HCT116 (cell line): ENCODE measurements around the gene ACOT7. TPM values are rescaled to one million over a fixed set of nuclear protein-coding genes. Genes with fewer than 3 reads are reported as not detected.
A peak's percentile ranks its signal among the peaks of the same experiment; 100 is the strongest.

Experiments used
- ATAC-seq: fragments of 200-7000 bp; cut with Tn5 transposase; 2 replicates; pipeline ENCODE4 v1.9.1; 2020; ENCODE audit warnings: mild to moderate bottlenecking, moderate library complexity
- BruUV-seq: library from RNA; stranded (reverse); fragments of 400-500 nt; replicated peaks from 2 replicates; lab custom pipeline; 2021; lab: Mats Ljungman, UMichigan
- CTCF ChIA-PET: fragments of 300-600 bp; sonication (Branson Sonifier 250); formaldehyde crosslinking; loops from one replicate; lab custom pipeline; 2021; ENCODE audit warnings: antibody characterized with exemption; lab: Charles Lee
- POLR2A ChIA-PET: fragments of 300-600, 350-600 bp; sonication (Branson Sonifier 250); formaldehyde crosslinking; loops from one replicate; lab custom pipeline; 2021; ENCODE audit warnings: antibody characterized with exemption; lab: Charles Lee
- RAD21 ChIA-PET, 2 experiments: fragments of 300-600 bp; sonication (Branson Sonifier 250); formaldehyde crosslinking; loops; one replicate each; lab custom pipeline; 2023; ENCODE audit warnings: low total read pairs in 2 of 2; ENCODE audit not compliant: uncharacterized antibody in 2 of 2, unreplicated experiment in 2 of 2, low non-redundant PET in 1 of 2; lab: Charles Lee
- DNase-seq: peaks from one replicate; pipeline ENCODE4 v3.0.0-alpha.2; 2010; ENCODE audit warnings: low read depth, low spot score
- H2AFZ ChIP-seq: fragments of 200-600 bp; shearing (Covaris generic), sonication (generic); 2 replicates; pipeline ENCODE4 v1.6.1; 2017; ENCODE audit warnings: low read depth, mixed run types, mixed read lengths, antibody characterized with exemption, low read length; ENCODE audit not compliant: poor library complexity, severe bottlenecking
- H3K27ac ChIP-seq: 2 replicates; pipeline ENCODE4 v1.5.1; 2012; ENCODE audit warnings: low read depth, low read length
- H3K27me3 ChIP-seq: fragments of 200-600 bp; sonication (generic); 2 replicates; pipeline ENCODE4 v1.6.1; 2016; ENCODE audit warnings: mixed run types, low read length, mixed read lengths; ENCODE audit not compliant: insufficient read depth
- H3K36me3 ChIP-seq, 2 experiments: fragments of 200-500 bp in 1 of 2; fragments of 200-600 bp in 1 of 2; sonication (Bioruptor generic) in 1 of 2; sonication (generic) in 1 of 2; 2 replicates each; pipeline versions ENCODE4 v1.5.1 to v1.6.1; 2014 to 2016; ENCODE audit warnings: low read length in 2 of 2, inconsistent platforms in 1 of 2, mixed read lengths in 1 of 2, mixed run types in 1 of 2; ENCODE audit not compliant: insufficient read depth in 2 of 2, control insufficient read depth in 1 of 2
- H3K4me1 ChIP-seq, 2 experiments: fragments of 200-600 bp in 1 of 2; sonication (generic) in 1 of 2; 2 replicates each; pipeline versions ENCODE4 v1.5.1 to v1.6.1; 2012 to 2017; ENCODE audit warnings: low read length in 2 of 2, inconsistent platforms in 1 of 2, mild to moderate bottlenecking in 1 of 2, mixed read lengths in 1 of 2, mixed run types in 1 of 2, moderate library complexity in 1 of 2; ENCODE audit not compliant: insufficient read depth in 2 of 2, control insufficient read depth in 1 of 2
- H3K4me2 ChIP-seq: fragments of 200-600 bp; sonication (generic); 2 replicates; pipeline ENCODE4 v1.6.1; 2017; ENCODE audit warnings: mixed run types, low read length, mixed read lengths
- H3K4me3 ChIP-seq, 2 experiments: fragments of 200-600 bp in 1 of 2; sonication (generic) in 1 of 2; replicated peaks in 1 of 2; 2 replicates each; pipeline ENCODE4 v1.5.1; 2011 to 2016; ENCODE audit warnings: low read length in 2 of 2, control low read depth in 1 of 2, low read depth in 1 of 2, mild to moderate bottlenecking in 1 of 2, mixed read lengths in 1 of 2, mixed run types in 1 of 2
- H3K79me2 ChIP-seq: fragments of 200-600 bp; sonication (generic); 2 replicates; pipeline ENCODE4 v1.6.1; 2017; ENCODE audit warnings: mild to moderate bottlenecking, mixed run types, low read length, moderate library complexity, mixed read lengths; ENCODE audit not compliant: insufficient read depth
- H3K9ac ChIP-seq: fragments of 200-600 bp; sonication (generic); 2 replicates; pipeline ENCODE4 v1.6.1; 2016; ENCODE audit warnings: low read length, mixed read lengths
- H3K9me2 ChIP-seq: fragments of 200-600 bp; sonication (generic), shearing (Covaris generic); 2 replicates; pipeline ENCODE4 v1.6.1; 2017; ENCODE audit warnings: mixed run types, mild to moderate bottlenecking, moderate library complexity; ENCODE audit not compliant: insufficient read depth
- H3K9me3 ChIP-seq, 2 experiments: fragments of 200-500 bp in 1 of 2; fragments of 200-600 bp in 1 of 2; sonication (Bioruptor generic) in 1 of 2; sonication (generic) in 1 of 2; 2 replicates each; pipeline ENCODE4 v1.6.1; 2014 to 2017; ENCODE audit warnings: low read length in 2 of 2, mixed read lengths in 2 of 2, inconsistent platforms in 1 of 2, low read depth in 1 of 2, mild to moderate bottlenecking in 1 of 2, mixed run types in 1 of 2, moderate library complexity in 1 of 2; ENCODE audit not compliant: control insufficient read depth in 1 of 2, insufficient read depth in 1 of 2
- H4K20me1 ChIP-seq: fragments of 200-600 bp; sonication (generic), shearing (Covaris generic); 2 replicates; pipeline ENCODE4 v1.6.1; 2017; ENCODE audit warnings: mixed run types, mild to moderate bottlenecking, moderate library complexity; ENCODE audit not compliant: insufficient read depth
- ELF1 ChIP-seq: IDR thresholded peaks from 2 replicates; pipeline ENCODE4 v1.6.1; 2012; ENCODE audit warnings: low read depth, borderline replicate concordance
- FOSL1 ChIP-seq: IDR thresholded peaks from 2 replicates; pipeline ENCODE4 v1.6.1; 2012; ENCODE audit warnings: low read depth
- YY1 ChIP-seq: IDR thresholded peaks from 2 replicates; pipeline ENCODE4 v1.6.1; 2011; ENCODE audit warnings: low read length, low read depth, moderate library complexity, mild to moderate bottlenecking; ENCODE audit not compliant: insufficient replicate concordance; ENCODE audit errors: extremely low read depth
- ZFX ChIP-seq: fragments of 450-650 bp; IDR thresholded peaks from 2 replicates; pipeline ENCODE4 v1.6.1; 2017
- ZNF274 ChIP-seq: fragments of 200-500 bp; sonication (Bioruptor generic); IDR thresholded peaks from 2 replicates; pipeline ENCODE4 v1.6.1; 2014; ENCODE audit warnings: mild to moderate bottlenecking, low read depth, low read length, inconsistent platforms
- intact Hi-C: fragments of 100-400 bp; cut with micrococcal nuclease; formaldehyde crosslinking; loops from 2 replicates; pipeline ENCODE4 v1.10.0; 2022
- total RNA-seq: library from RNA; stranded (reverse); gene quantifications from one replicate; pipeline ENCODE4 v1.2.1, GENCODE V29; 2021; ENCODE audit not compliant: unreplicated experiment
- TF ChIP-seq, protein P1 (sequence below), 3 experiments: fragments of 200-600 bp in 1 of 3; sonication (generic) in 1 of 3; IDR thresholded peaks in 2 of 3; conservative IDR thresholded peaks in 1 of 3; 2 replicates each; pipeline ENCODE4 v1.5.1; 2012 to 2017; ENCODE audit warnings: low read depth in 2 of 3, low read length in 2 of 3, antibody characterized with exemption in 1 of 3, borderline replicate concordance in 1 of 3, control low read depth in 1 of 3, mild to moderate bottlenecking in 1 of 3, mixed read lengths in 1 of 3, mixed run types in 1 of 3, moderate library complexity in 1 of 3; ENCODE audit not compliant: insufficient read depth in 1 of 3
- TF ChIP-seq, protein P2 (sequence below): IDR thresholded peaks from 2 replicates; pipeline ENCODE4 v1.6.1; 2012
- TF ChIP-seq, protein P3 (sequence below): IDR thresholded peaks from 2 replicates; pipeline ENCODE4 v1.6.1; 2011; ENCODE audit warnings: mild to moderate bottlenecking, low read length, moderate library complexity; ENCODE audit not compliant: insufficient replicate concordance; ENCODE audit errors: extremely low read depth

ACOT7 gene
- total RNA-seq, 1 experiment from 2014 or later = 162 TPM

DNA sequence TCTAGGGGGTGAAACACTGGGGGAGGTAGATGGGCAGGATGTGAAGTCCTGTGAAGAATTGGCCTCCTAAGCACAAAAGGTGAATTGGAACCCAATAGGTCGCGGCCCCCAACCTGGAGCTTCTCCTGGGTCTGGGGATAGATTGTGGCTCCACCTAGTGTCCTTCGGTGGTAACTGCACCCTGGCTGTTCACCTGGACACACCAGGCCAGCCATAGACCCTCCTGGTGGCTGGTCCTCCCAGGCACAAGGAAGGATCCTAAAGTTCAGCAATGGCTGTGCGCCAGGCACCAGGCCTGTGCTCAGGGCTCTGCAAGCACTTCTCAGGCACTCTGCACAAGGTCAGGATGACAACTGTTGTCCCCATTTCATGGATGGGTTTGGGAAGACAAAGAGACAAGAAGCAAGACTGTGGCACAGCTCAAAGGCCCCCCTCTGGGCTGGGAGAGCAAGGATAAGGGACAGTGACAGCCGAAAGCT, 44.5 kb upstream of the ACOT7 start:
- Histone ChIP-seq H3K4me3 (no peak overlapping the region), H4K20me1 (no peaks in the 10 kb centered on the region), H3K9me2 (no peaks in the 10 kb centered on the region), H3K9ac (no peak overlapping the region), H3K9me3 (no peaks in the 10 kb centered on the region), H3K4me2 (no peak overlapping the region), H2AFZ (no peak overlapping the region), H3K4me1 (peaks cover 8 to 27% of the 10 kb centered on the region in 2 experiments), H3K27me3 (no peaks in the 10 kb centered on the region), H3K27ac (no peak overlapping the region), H3K36me3 (no peaks in the 10 kb centered on the region), H3K79me2 (no peaks in the 10 kb centered on the region; the same call in 1 of the 2 replicates)
- peak; percentile 31 for TF ChIP-seq YY1
- TF ChIP-seq FOSL1 = no peak
- TF ChIP-seq, protein P1, sequence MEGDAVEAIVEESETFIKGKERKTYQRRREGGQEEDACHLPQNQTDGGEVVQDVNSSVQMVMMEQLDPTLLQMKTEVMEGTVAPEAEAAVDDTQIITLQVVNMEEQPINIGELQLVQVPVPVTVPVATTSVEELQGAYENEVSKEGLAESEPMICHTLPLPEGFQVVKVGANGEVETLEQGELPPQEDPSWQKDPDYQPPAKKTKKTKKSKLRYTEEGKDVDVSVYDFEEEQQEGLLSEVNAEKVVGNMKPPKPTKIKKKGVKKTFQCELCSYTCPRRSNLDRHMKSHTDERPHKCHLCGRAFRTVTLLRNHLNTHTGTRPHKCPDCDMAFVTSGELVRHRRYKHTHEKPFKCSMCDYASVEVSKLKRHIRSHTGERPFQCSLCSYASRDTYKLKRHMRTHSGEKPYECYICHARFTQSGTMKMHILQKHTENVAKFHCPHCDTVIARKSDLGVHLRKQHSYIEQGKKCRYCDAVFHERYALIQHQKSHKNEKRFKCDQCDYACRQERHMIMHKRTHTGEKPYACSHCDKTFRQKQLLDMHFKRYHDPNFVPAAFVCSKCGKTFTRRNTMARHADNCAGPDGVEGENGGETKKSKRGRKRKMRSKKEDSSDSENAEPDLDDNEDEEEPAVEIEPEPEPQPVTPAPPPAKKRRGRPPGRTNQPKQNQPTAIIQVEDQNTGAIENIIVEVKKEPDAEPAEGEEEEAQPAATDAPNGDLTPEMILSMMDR (IDR thresholded peaks at IDR 0.05 in 2 of 3, conservative IDR thresholded peaks at IDR 0.05 in 1 of 3; ENCODE audit: borderline replicate concordance in 1 of 3, insufficient read depth in 1 of 3, low read depth in 2 of 3, low read length in 2 of 3) = peak in 2 of 3 experiments; percentile 93; a peak in 4 of 6 replicates
- no peak for TF ChIP-seq ELF1
- TF ChIP-seq ZFX = no peak
- TF ChIP-seq, protein P2, sequence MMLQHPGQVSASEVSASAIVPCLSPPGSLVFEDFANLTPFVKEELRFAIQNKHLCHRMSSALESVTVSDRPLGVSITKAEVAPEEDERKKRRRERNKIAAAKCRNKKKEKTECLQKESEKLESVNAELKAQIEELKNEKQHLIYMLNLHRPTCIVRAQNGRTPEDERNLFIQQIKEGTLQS = no peak
- no peak for TF ChIP-seq ZNF274
- TF ChIP-seq, protein P3, sequence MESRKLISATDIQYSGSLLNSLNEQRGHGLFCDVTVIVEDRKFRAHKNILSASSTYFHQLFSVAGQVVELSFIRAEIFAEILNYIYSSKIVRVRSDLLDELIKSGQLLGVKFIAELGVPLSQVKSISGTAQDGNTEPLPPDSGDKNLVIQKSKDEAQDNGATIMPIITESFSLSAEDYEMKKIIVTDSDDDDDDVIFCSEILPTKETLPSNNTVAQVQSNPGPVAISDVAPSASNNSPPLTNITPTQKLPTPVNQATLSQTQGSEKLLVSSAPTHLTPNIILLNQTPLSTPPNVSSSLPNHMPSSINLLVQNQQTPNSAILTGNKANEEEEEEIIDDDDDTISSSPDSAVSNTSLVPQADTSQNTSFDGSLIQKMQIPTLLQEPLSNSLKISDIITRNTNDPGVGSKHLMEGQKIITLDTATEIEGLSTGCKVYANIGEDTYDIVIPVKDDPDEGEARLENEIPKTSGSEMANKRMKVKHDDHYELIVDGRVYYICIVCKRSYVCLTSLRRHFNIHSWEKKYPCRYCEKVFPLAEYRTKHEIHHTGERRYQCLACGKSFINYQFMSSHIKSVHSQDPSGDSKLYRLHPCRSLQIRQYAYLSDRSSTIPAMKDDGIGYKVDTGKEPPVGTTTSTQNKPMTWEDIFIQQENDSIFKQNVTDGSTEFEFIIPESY = no peak
- RAD21 ChIA-PET = interaction anchor here (0.8 to 2.7 kb wide), 7 partner anchors 10 to 192 kb away, joined by 3 to 11 read pairs (median 3); partner anchors contain the start of gene HES2 (in 2 of the 2)
- ATAC-seq (peak; percentile 52), DNase-seq (no peak)
- CTCF ChIA-PET = interaction anchor here (0.6 to 6.5 kb wide), 14 partner anchors 8 to 233 kb away, joined by 3 to 105 read pairs (median 6); partner anchors contain the start of genes ESPN and HES2
- no TSS peak for BruUV-seq
- POLR2A ChIA-PET = interaction anchor here (1.3 to 2.9 kb wide), 5 partner anchors 10 to 18 kb away, joined by 3 to 13 read pairs (median 5); partner anchors contain the start of gene HES2
- intact Hi-C loops = loop anchor here (1.0 to 2.0 kb wide), 3 partner anchors 15 to 191 kb away; no protein-coding TSS in a partner anchor
